Left ventricle myocardium inferior (tissue), 1 donor: ENCODE measurements around the gene PAPOLG. TPM values are rescaled to one million over a fixed set of nuclear protein-coding genes. Genes with fewer than 3 reads are reported as not detected.

ENCODE experiments used
- DNase-seq: peaks from one replicate; pipeline ENCODE4 v3.0.0-alpha.2; 2020
- H3K27ac ChIP-seq: fragments of 200-600 bp; replicated peaks from 2 replicates; pipeline ENCODE4 v1.8.0; 2021
- H3K27me3 ChIP-seq: fragments of 200-600 bp; 2 replicates; pipeline ENCODE4 v1.8.0; 2021; ENCODE audit warnings: low read depth
- H3K36me3 ChIP-seq: fragments of 200-600 bp; 2 replicates; pipeline ENCODE4 v1.8.0; 2021
- H3K4me1 ChIP-seq: fragments of 200-600 bp; 2 replicates; pipeline ENCODE4 v1.8.0; 2021
- H3K4me3 ChIP-seq: fragments of 200-600 bp; 2 replicates; pipeline ENCODE4 v1.8.0; 2021; ENCODE audit warnings: mild to moderate bottlenecking, moderate library complexity
- H3K9me3 ChIP-seq: fragments of 200-600 bp; replicated peaks from 2 replicates; pipeline ENCODE4 v1.8.0; 2021
- CTCF ChIP-seq: fragments of 200-600 bp; IDR thresholded peaks from 2 replicates; pipeline ENCODE4 v1.8.0; 2021; ENCODE audit warnings: antibody characterized with exemption, mild to moderate bottlenecking, borderline replicate concordance
- intact Hi-C: fragments of 100-400 bp; cut with micrococcal nuclease; formaldehyde crosslinking; loops from one replicate; pipeline ENCODE4 v1.11.0; 2022
- long read RNA-seq: library from polyadenylated mRNA; unstranded; transcript quantifications from one replicate; pipeline ENCODE4 v2.0.0, GENCODE V29; 2021
- total RNA-seq: library from RNA; stranded (reverse); fragmentation: NEBNext Ultra II Directional; extraction: Animal tissue kit (Norgen Biotek cat#: 25700); gene quantifications from one replicate; pipeline ENCODE4 v1.2.1, GENCODE V29; 2021
- donor health status: DM: no; HTN: yes; CAD: no; lungs with severe emphysema.

Gene PAPOLG
- 6.9 TPM for total RNA-seq
- long read RNA-seq, full-length matches to known transcripts: 3 of 5 reads
- long read RNA-seq, partial matches to known transcripts: 1 of 5 reads
- long read RNA-seq, other reads (novel, unspliced or antisense): 1 of 5 reads

- Histone ChIP-seq H3K9me3 (no peaks in the 10 kb centered on the region), H3K4me3 (peak within 1 kb of the TSS; percentile 97), H3K4me1 (peaks cover 42% of the 10 kb centered on the region), H3K27me3 (no peaks in the 10 kb centered on the region), H3K36me3 (peaks cover 15% of the 10 kb centered on the region), H3K27ac (peak within 1 kb of the TSS; percentile 91)
- DNase-seq: peak; percentile 97
- TF ChIP-seq CTCF: no peak
- intact Hi-C loops: no loop called here
Observed at GRCh38 chr2:60756097-60757087, at the start of gene PAPOLG. Gene PAPOLG, plus strand, starts transcription at chr2:60756268. Its CDS starts 211 bp downstream, at chr2:60756479.

- no peaks in the 10 kb centered on the region for H3K9me3 ChIP-seq
- no peak for DNase-seq
- H3K4me3 ChIP-seq: no peak overlapping the region
- H3K27ac ChIP-seq: no peak overlapping the region
- H3K4me1 ChIP-seq: no peaks in the 10 kb centered on the region
- H3K36me3 ChIP-seq: no peaks in the 10 kb centered on the region
- peak; percentile 78 for TF ChIP-seq CTCF
- intact Hi-C loops: loop anchor here (5.0 kb wide), 1 partner anchor 289 kb away; no protein-coding TSS in a partner anchor
- peaks cover 9% of the 10 kb centered on the region for H3K27me3 ChIP-seq
Observed at GRCh38 chr2:60707750-60708371, 48.2 kb upstream of the PAPOLG start.

- Histone ChIP-seq H3K27me3 (peaks cover 9% of the 10 kb centered on the region), H3K4me1 (no peaks in the 10 kb centered on the region), H3K36me3 (no peaks in the 10 kb centered on the region), H3K9me3 (no peaks in the 10 kb centered on the region), H3K27ac (no peak overlapping the region), H3K4me3 (no peak overlapping the region)
- no peak for TF ChIP-seq CTCF
- DNase-seq: no peak
- intact Hi-C loops: loop anchor here (5.0 kb wide), 1 partner anchor 289 kb away; no protein-coding TSS in a partner anchor
Observed at GRCh38 chr2:60708630-60709320, 47.3 kb upstream of the PAPOLG start.

GRCh38 chr2:60710707-60711106 is 45.4 kb upstream of the PAPOLG start:
- Histone ChIP-seq H3K9me3 (no peaks in the 10 kb centered on the region), H3K27ac (no peak overlapping the region), H3K4me1 (no peaks in the 10 kb centered on the region), H3K4me3 (no peak overlapping the region), H3K36me3 (no peaks in the 10 kb centered on the region), H3K27me3 (peaks cover 3% of the 10 kb centered on the region)
- intact Hi-C loops: no loop called here
- peak; percentile 16 for DNase-seq
- no peak for TF ChIP-seq CTCF

GRCh38 chr2:60715561-60715960 is 40.5 kb upstream of the PAPOLG start:
- no peak for TF ChIP-seq CTCF
- intact Hi-C loops: no loop called here
- no peaks in the 10 kb centered on the region for H3K36me3 ChIP-seq
- H3K4me3 ChIP-seq: no peak overlapping the region
- no peaks in the 10 kb centered on the region for H3K4me1 ChIP-seq
- H3K9me3 ChIP-seq: no peaks in the 10 kb centered on the region
- DNase-seq: no peak
- no peak overlapping the region for H3K27ac ChIP-seq
- H3K27me3 ChIP-seq: no peaks in the 10 kb centered on the region
